ENCODE data around the gene SIDT1.

Gene SIDT1

DNA sequence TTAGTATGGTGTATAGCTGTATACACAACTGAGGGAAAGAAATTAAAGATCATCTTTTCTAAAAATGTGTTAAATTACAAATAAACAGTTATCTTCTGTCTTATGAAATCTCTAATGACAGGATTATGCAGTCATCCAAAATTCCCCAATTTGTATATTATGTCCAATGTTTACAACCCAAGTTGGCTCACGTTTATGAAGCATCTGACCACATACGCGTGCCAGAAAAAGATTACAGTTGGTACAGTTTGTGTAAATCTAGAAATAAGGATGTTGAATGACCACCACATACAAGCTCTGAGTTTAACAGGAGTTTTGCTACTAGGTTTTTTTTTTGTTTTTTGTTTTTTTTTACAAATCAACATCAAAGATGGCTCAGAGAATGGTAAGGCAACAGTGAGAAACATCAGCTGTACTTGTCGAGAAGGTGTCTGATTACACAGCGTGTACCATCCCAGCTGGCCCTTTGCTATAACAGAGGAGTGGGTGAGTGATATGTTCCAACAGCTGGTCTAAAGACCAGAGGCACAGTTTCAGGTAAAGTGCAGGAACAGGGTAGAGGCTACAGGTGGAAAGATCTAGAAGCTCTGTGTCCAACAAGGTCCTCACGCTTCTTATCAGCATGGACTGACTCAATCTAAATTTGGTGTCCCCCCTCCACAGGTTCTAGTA lies 117.0 kb downstream of the SIDT1 start:
- DNase-seq = no peak
- H3K27me3 ChIP-seq = no peaks in the 10 kb centered on the region
- no peak overlapping the region for H3K4me3 ChIP-seq (ENCODE audit: low read depth, low read length)
- TF ChIP-seq, protein P1, sequence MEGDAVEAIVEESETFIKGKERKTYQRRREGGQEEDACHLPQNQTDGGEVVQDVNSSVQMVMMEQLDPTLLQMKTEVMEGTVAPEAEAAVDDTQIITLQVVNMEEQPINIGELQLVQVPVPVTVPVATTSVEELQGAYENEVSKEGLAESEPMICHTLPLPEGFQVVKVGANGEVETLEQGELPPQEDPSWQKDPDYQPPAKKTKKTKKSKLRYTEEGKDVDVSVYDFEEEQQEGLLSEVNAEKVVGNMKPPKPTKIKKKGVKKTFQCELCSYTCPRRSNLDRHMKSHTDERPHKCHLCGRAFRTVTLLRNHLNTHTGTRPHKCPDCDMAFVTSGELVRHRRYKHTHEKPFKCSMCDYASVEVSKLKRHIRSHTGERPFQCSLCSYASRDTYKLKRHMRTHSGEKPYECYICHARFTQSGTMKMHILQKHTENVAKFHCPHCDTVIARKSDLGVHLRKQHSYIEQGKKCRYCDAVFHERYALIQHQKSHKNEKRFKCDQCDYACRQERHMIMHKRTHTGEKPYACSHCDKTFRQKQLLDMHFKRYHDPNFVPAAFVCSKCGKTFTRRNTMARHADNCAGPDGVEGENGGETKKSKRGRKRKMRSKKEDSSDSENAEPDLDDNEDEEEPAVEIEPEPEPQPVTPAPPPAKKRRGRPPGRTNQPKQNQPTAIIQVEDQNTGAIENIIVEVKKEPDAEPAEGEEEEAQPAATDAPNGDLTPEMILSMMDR (IDR thresholded peaks at IDR 0.05; ENCODE audit: low read depth, low read length) = no peak
- no peaks in the 10 kb centered on the region for H3K9me3 ChIP-seq
- no peaks in the 10 kb centered on the region for H3K4me1 ChIP-seq
- H3K36me3 ChIP-seq = no peaks in the 10 kb centered on the region

DNA sequence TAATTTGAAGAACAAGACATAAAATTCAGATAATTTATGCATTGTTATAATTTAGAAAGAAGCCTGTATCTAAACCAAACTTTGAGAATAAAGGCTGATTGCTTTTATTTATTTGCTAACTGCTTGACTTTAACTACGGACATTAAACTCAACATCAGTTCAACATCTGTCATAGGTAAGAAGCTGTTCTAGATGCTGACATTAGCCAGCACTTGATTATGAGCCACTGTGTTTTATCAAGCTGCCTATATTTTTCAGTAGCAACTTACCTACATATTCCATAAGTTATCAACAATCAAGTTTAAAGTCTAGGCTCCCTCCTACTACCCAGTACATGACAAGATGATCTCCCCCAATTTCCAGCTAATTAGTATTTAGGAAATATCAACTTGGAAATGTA lies 122.0 kb downstream of the SIDT1 start:
- no peaks in the 10 kb centered on the region for H3K36me3 ChIP-seq
- no peak for DNase-seq
- no peaks in the 10 kb centered on the region for H3K4me1 ChIP-seq
- no peak overlapping the region for H3K4me3 ChIP-seq (ENCODE audit: low read depth, low read length)
- H3K9me3 ChIP-seq = no peaks in the 10 kb centered on the region
- TF ChIP-seq, protein P1 (IDR thresholded peaks at IDR 0.05; ENCODE audit: low read depth, low read length) = no peak
- H3K27me3 ChIP-seq = no peaks in the 10 kb centered on the region

DNA sequence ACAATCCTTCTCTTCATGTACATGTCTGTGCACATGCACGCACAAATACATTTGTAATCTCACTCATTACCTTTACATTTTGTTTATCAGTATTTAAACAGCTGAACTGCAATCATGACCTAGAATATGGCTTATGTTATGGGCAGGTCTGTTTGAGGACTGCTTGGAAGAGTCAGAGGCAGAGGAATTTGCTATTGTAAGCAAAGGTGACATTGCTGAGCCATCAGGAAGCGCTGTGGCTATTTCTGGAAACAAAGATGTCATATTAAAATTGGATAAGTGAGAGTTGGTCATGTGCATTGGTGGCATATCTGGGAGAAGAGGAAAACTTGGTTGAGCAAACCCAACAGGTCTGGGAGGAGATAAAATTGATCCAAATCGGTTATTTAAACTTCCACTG lies 122.5 kb downstream of the SIDT1 start:
- TF ChIP-seq, protein P1 (IDR thresholded peaks at IDR 0.05; ENCODE audit: low read depth, low read length) = no peak
- no peak for DNase-seq
- Histone ChIP-seq H3K4me1 (no peaks in the 10 kb centered on the region), H3K4me3 (ENCODE audit: low read depth, low read length) (no peak overlapping the region), H3K9me3 (no peaks in the 10 kb centered on the region), H3K36me3 (no peaks in the 10 kb centered on the region; the same call in 1 of the 2 replicates), H3K27me3 (no peaks in the 10 kb centered on the region)

DNA sequence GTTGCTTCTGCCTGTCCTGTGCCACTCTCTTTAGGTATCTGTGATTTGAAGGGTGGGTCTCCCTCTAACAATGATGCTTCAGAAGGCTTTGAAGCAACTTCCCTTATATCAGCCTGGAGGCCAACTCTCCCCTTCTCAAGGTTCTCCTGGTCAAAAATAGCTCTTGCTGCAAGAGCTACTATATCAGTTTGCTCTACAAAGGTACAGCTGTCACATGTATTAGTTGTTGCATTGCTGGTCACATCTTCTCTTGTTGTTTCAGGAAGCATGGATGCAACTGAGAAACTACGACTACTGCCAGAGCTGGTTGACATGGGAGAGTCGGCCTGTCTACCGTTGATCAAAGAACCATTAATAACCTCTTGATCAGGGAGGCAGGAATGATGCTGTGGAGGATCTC lies 125.8 kb downstream of the SIDT1 start:
- TF ChIP-seq, protein P1 (IDR thresholded peaks at IDR 0.05; ENCODE audit: low read depth, low read length) = no peak
- Histone ChIP-seq H3K27me3 (no peaks in the 10 kb centered on the region), H3K36me3 (peaks cover 4% of the 10 kb centered on the region; the same call in 1 of the 2 replicates), H3K9me3 (no peaks in the 10 kb centered on the region), H3K4me1 (no peaks in the 10 kb centered on the region), H3K4me3 (ENCODE audit: low read depth, low read length) (no peak overlapping the region)
- DNase-seq = no peak

DNA sequence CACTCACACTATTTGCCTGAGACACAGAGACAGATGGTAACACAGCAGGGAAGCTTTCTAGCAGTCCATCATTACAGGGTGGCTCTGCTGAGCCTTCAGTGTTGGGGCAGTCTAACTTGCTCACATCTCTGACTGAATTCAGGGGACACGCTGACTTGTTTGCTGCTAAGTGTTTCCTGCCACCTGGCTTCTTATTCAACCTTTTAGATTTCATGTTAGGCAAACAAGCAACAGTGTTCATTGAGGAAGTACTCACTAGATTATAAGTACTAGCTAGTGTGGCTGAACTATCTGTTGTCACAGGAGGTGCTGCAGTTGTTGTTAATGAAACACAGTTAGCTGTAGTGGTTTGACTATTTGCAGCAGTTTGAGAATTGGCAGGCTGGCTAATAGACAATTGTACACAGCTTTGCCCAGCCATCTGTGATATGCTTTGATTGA lies 126.8 kb downstream of the SIDT1 start:
- Histone ChIP-seq H3K9me3 (no peaks in the 10 kb centered on the region), H3K4me1 (no peaks in the 10 kb centered on the region), H3K27me3 (no peaks in the 10 kb centered on the region), H3K36me3 (peaks cover 4% of the 10 kb centered on the region; the same call in 1 of the 2 replicates), H3K4me3 (ENCODE audit: low read depth, low read length) (no peak overlapping the region)
- TF ChIP-seq, protein P1 (IDR thresholded peaks at IDR 0.05; ENCODE audit: low read depth, low read length) = no peak
- DNase-seq = no peak

DNA sequence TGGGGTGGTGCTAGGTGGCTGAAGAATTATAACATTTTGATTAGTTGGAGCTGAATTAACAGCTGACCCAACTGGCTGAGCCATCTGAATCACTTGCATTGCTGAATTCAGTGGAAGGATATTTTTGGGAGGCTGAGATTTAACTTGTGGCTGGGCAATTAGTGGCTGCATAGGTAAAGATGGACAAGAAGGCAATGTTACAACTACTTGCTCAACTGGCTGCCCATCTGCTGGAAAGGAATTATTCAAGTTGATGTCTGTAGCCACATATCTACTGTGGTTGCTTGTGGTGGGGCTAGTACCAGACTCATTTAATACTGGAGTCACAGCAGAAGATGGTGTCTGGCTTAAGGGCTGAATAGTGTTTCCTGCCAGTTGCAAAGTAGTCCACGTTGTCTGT lies 127.6 kb downstream of the SIDT1 start:
- H3K4me1 ChIP-seq = no peaks in the 10 kb centered on the region
- no peak for DNase-seq
- peaks cover 4% of the 10 kb centered on the region; the same call in 1 of the 2 replicates for H3K36me3 ChIP-seq
- no peak overlapping the region for H3K4me3 ChIP-seq (ENCODE audit: low read depth, low read length)
- H3K9me3 ChIP-seq = no peaks in the 10 kb centered on the region
- no peaks in the 10 kb centered on the region for H3K27me3 ChIP-seq
- TF ChIP-seq, protein P1 (IDR thresholded peaks at IDR 0.05; ENCODE audit: low read depth, low read length) = no peak

Data from BE2C (cell line).